Ovary (tissue), 9 donors: ENCODE results near the gene AURKA. TPM values are rescaled to one million over a fixed set of nuclear protein-coding genes. Genes with fewer than 3 reads are reported as not detected.

Source experiments
- DNase-seq, 5 donors: peaks; one replicate each; pipeline ENCODE4 v3.0.0-alpha.2; 2019 to 2020
- H3K27ac ChIP-seq, 2 donors: fragments of 200-600 bp; one replicate each; pipeline versions ENCODE4 v1.5.1 to v1.8.0; 2019 to 2022
- H3K27me3 ChIP-seq: fragments of 200-600 bp; one replicate; pipeline ENCODE4 v1.8.0; 2022
- H3K36me3 ChIP-seq: fragments of 200-600 bp; sonication (generic); one replicate; pipeline ENCODE4 v1.5.1; 2019
- H3K4me1 ChIP-seq: one replicate; pipeline ENCODE4 v1.8.1; 2013; ENCODE audit warnings: mild to moderate bottlenecking, moderate library complexity; ENCODE audit not compliant: insufficient read depth
- H3K4me3 ChIP-seq: fragments of 200-600 bp; sonication (generic); one replicate; pipeline ENCODE4 v1.5.1; 2017
- H3K9me3 ChIP-seq, 2 donors: fragments of 200-600 bp in 1 of 2; sonication (generic) in 1 of 2; one replicate each; pipeline versions ENCODE4 v1.5.1 to v1.8.1; 2013 to 2019; ENCODE audit warnings: mild to moderate bottlenecking in 1 of 2, moderate library complexity in 1 of 2
- EP300 ChIP-seq: sonication (generic); formaldehyde crosslinking; IDR thresholded peaks from one replicate; pipeline ENCODE4 v1.6.1; 2017; ENCODE audit warnings: antibody characterized with exemption
- POLR2A ChIP-seq: fragments of 450-650 bp; IDR thresholded peaks from one replicate; pipeline ENCODE4 v1.6.1; 2017; ENCODE audit warnings: antibody characterized with exemption, mild to moderate bottlenecking, moderate library complexity
- WGBS, 3 donors: extraction: QIAGEN DNeasy Blood & Tissue Kit in 1 of 3; methylation state at CpG; one replicate each; pipeline versions ENCODE4 v1.1.5 to v1.1.7; 2013 to 2017; 5-methylcytosine and 5-hydroxymethylcytosine counted together
- intact Hi-C, 4 donors: fragments of 100-400 bp; cut with DNase I; formaldehyde crosslinking; loops; one replicate each; pipeline versions ENCODE4 v1.11.0 to v1.15.1; 2022 to 2023
- polyA plus RNA-seq, 2 donors: library from polyadenylated mRNA; stranded (reverse); fragments of 200-250 nt in 1 of 2; fragments of 350-450 nt in 1 of 2; fragmentation: Illumina TruSeq in 1 of 2; extraction: RNeasy Lipid Tissue Mini Kit (QIAGEN cat#74804) in 1 of 2; gene quantifications; one replicate each; pipeline ENCODE4 v1.2.3, GENCODE V29; 2013 to 2014
- total RNA-seq, 7 donors: library from RNA; depleted of rRNA in 2 of 7; stranded (reverse); fragments of >200 nt in 2 of 7; fragmentation: NEBNext Ultra II Directional in 3 of 7; extraction: Animal tissue kit (Norgen Biotek cat#: 25700) in 3 of 7; gene quantifications; one replicate each; pipeline versions ENCODE4 v1.1.0 to v1.2.4, GENCODE V29; 2016 to 2023
- TF ChIP-seq, protein P1 (sequence below), 3 donors: fragments of 450-650 bp in 2 of 3; fragments of 200-600 bp in 1 of 3; IDR thresholded peaks; one replicate each; pipeline versions ENCODE4 v1.5.1 to v1.8.0; 2016 to 2022; ENCODE audit warnings: antibody characterized with exemption in 3 of 3, mild to moderate bottlenecking in 1 of 3
- donor health status: DM: no; HTN: no; CAD: no; lungs with moderate emphysema.
- donor health status: DM: no; HTN: no; CAD: no.
- donor health status: Bipolar disorder and iron deficiency.
- donor health status: DM: yes; HTN: yes; CAD: no.
- donor health status: DM: no; HTN: no; CAD: no.
- donor health status: DM: yes; HTN: yes; CAD: no.

Gene AURKA
- total and polyA plus RNA-seq, 9 donors = 2.2 to 10.0 (median 3.2) TPM

DNA sequence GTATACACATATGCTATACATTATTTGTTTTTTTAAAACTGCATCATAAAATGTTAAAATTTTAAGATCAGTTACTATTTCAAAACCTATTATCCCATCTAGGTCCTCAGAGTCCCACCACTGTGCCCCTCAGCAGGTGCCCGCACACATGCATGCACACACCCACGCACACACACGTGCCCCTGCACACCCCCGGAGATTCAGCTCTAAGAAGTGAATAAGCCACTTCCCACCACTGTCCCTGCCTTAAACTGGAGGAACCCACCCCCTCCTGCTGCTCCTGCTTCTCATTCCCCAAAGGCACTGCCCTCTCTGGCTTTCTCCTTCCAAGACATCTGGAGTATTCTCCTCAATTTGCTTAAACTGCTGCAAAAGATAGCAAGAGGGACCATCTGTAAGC, 38.7 kb downstream of the AURKA start:
- Histone ChIP-seq H3K4me1 (no peaks in the 10 kb centered on the region), H3K36me3 (no peaks in the 10 kb centered on the region), H3K27ac (no peak overlapping the region), H3K4me3 (no peak overlapping the region), H3K27me3 (no peaks in the 10 kb centered on the region), H3K9me3 (no peaks in the 10 kb centered on the region)
- DNase-seq = no peak
- TF ChIP-seq EP300 = no peak
- TF ChIP-seq, protein P1, sequence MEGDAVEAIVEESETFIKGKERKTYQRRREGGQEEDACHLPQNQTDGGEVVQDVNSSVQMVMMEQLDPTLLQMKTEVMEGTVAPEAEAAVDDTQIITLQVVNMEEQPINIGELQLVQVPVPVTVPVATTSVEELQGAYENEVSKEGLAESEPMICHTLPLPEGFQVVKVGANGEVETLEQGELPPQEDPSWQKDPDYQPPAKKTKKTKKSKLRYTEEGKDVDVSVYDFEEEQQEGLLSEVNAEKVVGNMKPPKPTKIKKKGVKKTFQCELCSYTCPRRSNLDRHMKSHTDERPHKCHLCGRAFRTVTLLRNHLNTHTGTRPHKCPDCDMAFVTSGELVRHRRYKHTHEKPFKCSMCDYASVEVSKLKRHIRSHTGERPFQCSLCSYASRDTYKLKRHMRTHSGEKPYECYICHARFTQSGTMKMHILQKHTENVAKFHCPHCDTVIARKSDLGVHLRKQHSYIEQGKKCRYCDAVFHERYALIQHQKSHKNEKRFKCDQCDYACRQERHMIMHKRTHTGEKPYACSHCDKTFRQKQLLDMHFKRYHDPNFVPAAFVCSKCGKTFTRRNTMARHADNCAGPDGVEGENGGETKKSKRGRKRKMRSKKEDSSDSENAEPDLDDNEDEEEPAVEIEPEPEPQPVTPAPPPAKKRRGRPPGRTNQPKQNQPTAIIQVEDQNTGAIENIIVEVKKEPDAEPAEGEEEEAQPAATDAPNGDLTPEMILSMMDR (IDR thresholded peaks at IDR 0.05) = no peak
- TF ChIP-seq POLR2A = no peak
- WGBS, 3 donors = 51 to 86% (median 60%) methylated on average over 4 of the region's 4 CpGs
- intact Hi-C loops = no loop called here

DNA sequence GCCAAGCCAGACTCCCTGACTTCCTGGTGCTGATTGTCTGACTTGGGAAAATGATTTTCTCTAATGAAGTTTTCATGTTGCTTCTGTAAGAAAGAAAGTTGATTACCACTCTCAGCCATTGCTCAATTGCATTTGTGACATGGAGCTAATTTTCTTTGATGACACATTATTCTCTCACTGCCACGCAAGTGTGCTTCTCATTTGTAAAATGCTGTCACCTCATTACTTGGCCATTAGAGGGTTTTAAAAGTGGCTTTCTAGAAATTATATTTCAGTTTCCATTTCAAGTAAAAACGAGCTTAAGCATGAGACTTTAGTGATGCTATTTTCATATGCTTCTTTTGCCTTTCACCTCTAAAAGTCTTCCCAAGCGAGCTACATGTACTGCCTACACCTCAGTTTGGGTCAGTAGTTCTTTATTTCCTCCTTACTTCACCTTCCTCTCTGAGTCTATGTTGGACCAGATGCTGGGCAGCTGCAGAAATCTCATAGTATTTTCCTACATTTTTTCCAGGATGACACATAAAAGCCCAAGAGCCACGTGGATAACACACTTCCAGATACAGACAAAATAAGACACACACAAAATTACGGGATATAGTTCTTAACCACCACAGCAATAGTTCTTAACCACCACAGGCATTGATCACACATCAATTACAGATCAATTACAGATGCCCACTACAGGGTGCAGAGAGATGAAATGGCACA, 39.5 kb downstream of the AURKA start:
- intact Hi-C loops = no loop called here
- Histone ChIP-seq H3K27me3 (no peaks in the 10 kb centered on the region), H3K36me3 (no peaks in the 10 kb centered on the region), H3K4me3 (no peak overlapping the region), H3K9me3 (no peaks in the 10 kb centered on the region), H3K4me1 (peaks cover 1% of the 10 kb centered on the region), H3K27ac (no peak overlapping the region)
- 53 to 61% (median 59%) methylated on average over 5 of the region's 5 CpGs for WGBS, 3 donors
- TF ChIP-seq POLR2A (no peak), EP300 (no peak)
- TF ChIP-seq, protein P1 (IDR thresholded peaks at IDR 0.05) = no peak
- DNase-seq = no peak

DNA sequence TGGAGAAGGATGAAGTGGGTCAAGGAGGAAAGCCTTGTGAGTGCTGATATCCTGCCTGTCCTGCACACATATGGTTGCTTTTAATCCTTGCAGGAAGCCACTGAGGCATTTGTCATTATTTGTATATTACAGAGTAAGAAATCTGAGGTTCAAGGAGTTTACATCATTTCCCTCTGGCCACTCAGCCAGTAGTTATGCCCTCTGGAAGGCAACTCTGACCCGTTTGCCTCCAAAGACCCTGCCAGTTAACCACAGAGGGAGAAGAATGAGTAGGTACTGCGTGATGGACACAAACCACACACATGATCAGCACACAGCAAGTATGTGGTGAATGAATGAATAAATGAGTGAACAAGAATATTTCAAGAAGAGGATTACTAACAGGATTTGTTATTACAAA, 41.2 kb downstream of the AURKA start:
- no peaks in the 10 kb centered on the region for H3K27me3 ChIP-seq
- no peak overlapping the region for H3K27ac ChIP-seq
- H3K4me3 ChIP-seq = no peak overlapping the region
- DNase-seq = no peak
- intact Hi-C loops = no loop called here
- no peak for TF ChIP-seq POLR2A
- TF ChIP-seq, protein P1 (IDR thresholded peaks at IDR 0.05) = no peak
- no peak for TF ChIP-seq EP300
- H3K9me3 ChIP-seq = no peaks in the 10 kb centered on the region
- 83 to 93% (median 86%) methylated on average over 2 of the region's 2 CpGs for WGBS, 3 donors
- H3K4me1 ChIP-seq = peaks cover 1% of the 10 kb centered on the region
- no peaks in the 10 kb centered on the region for H3K36me3 ChIP-seq

DNA sequence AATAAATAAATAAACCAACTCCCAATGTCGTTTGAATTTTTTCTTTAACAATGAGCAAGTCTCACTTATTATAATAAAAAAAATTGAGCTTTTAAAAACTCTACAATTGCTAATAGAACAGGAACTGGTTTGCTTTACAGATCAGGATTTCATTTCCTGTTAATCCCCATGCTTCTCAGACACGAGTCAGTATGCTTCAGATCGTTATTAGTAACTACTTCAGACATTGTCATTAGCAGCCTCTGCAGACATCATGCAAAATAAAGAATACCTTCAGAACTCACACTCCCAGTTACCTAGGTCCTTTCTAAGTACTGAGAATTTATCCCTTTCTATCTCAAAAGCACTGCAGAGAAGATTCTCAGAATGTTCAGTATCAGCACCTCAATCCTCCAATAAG, 43.3 kb downstream of the AURKA start:
- no peaks in the 10 kb centered on the region for H3K9me3 ChIP-seq
- H3K4me3 ChIP-seq = no peak overlapping the region
- 7 to 8% (median 7%) methylated on average over 3 of the region's 3 CpGs for WGBS, 3 donors
- DNase-seq = no peak
- intact Hi-C loops = no loop called here
- TF ChIP-seq, protein P1 (IDR thresholded peaks at IDR 0.05) = no peak
- TF ChIP-seq POLR2A (no peak), EP300 (no peak)
- H3K27ac ChIP-seq = no peak overlapping the region
- H3K36me3 ChIP-seq = no peaks in the 10 kb centered on the region
- peaks cover 1% of the 10 kb centered on the region for H3K4me1 ChIP-seq
- H3K27me3 ChIP-seq = no peaks in the 10 kb centered on the region
